Effector CD8-positive, alpha-beta T cell (primary cell): ENCODE measurements around the gene TMEM126B.
A peak's percentile ranks its signal among the peaks of the same experiment; 100 is the strongest.
"Not testable (repeated sequence)": the region's sequence is repeated elsewhere in the genome, so short reads cannot be mapped to it uniquely, and the experiment has no call there.

Source experiments
- DNase-seq: peaks from one replicate; lab custom pipeline; 2025; lab: John Stamatoyannopoulos, UW
- total RNA-seq, 4 experiments: gene quantifications; one replicate each; lab custom pipeline; 2026; lab: John Stamatoyannopoulos, UW

The TMEM126B gene
- 21.6 to 35.0 (median 29.5) reads per million in 4 experiments for total RNA-seq

DNA sequence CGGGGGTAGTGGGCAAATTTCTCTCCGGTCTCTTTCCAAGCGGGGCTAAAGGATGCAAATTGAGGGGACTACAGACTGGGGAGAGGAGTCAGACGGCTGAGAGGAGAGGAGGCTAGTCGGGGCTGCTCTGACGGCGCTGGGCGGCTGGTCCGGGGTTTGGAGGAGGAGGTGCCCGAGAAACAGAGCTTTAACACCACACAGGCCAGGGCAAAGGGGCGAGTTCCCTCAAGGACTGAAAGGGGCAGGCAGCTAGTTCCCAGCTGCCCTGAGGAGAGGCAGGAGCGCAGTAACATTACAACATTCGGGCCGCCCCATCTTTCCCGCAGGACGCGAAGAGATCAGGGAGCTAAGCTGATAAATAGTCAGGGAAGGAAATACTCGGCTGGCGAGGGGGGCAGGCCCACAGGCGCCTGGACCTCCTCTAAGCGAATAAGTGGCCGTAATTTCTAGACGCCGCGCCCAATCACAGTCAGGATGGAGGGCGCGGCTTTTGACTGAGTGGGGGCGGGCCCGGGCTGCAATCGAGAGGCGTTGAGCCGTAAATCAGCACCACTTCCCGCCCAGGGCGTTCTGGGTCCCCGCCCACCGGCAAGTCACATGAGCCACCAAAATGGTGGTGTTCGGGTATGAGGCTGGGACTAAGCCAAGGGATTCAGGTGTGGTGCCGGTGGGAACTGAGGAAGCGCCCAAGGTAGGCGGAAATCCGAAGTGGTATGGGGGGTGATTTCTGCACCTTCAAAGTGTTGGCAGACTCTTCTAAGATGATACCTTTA is at the start of gene TMEM126B:
Gene TMEM126B, plus strand, starts transcription at position 596 of the 773 bp plus-strand sequence. Its CDS starts 15 bp downstream, at position 611.
- DNase-seq, result peak; percentile 92

DNA sequence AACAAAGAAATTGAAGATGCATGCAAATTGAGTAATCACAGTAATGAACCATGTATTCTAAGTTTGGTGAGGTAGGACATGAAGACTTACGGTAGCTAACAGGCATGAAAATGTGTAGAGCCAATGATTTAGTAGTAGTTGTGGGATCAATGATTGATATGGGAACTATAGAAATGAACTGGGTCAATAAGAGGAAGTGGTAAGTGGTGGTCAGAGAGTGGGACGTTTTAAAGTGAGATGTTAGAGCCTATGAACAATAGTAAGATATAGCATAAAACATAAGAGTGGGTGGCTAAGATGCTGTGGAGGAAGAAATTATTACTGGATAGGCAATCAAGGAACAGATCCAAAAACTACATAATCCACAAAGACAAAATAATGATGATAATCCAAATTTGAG is 46.3 kb upstream of the TMEM126B start:
- DNase-seq, result no peak

DNA sequence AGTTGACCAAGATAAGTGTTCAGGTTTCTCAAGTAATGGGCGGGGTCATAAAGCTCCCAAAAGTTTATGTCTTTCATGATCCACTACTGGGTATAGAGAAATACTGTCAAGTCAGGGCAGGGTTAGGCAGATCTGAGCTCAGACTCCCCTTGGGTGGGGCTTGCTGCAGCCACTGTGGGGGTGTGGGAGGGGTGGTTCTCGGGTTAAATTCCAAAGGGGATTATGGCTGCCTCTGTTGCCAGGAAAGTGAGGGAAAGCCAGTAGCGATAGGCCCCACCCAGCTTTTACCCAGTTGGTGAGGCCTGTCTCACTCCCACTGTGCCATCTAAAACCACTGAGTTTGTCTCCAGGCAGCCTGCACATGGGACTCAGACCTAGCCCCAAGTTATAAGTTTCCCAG is 39.0 kb upstream of the TMEM126B start:
- no peak for DNase-seq

- DNase-seq, result no peak
Observed at GRCh38 chr11:85590848-85591483, 37.4 kb upstream of the TMEM126B start.

DNA sequence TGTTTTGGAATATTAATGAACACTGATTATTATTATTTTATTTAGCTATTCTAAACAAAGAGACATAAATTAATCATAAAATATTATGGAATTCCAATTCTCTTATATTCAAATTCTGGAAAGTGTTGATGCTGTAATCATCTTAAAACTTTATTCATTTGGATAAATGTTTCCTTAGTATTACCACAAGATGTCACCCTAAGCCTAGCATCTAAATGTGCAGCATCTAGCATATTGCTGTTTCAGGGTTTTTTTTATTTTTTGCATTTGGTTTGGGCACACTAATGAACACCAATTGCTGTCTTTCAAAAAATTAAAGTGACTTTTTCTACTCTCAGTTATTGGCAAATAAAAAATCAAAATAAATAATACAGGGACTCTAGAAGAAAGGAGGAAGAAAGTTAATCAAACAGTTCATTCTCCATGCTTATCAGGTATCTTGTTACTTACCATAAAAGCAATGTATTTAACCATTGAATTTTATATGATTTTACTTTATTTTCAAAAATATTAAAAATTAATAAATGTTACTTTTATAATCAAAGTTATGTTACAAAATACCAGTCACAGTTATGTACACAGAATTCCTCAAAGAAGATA is 33.0 kb upstream of the TMEM126B start:
- DNase-seq, result no peak

- no peak for DNase-seq
Observed at GRCh38 chr11:85596886-85597285, 31.5 kb upstream of the TMEM126B start.

DNA sequence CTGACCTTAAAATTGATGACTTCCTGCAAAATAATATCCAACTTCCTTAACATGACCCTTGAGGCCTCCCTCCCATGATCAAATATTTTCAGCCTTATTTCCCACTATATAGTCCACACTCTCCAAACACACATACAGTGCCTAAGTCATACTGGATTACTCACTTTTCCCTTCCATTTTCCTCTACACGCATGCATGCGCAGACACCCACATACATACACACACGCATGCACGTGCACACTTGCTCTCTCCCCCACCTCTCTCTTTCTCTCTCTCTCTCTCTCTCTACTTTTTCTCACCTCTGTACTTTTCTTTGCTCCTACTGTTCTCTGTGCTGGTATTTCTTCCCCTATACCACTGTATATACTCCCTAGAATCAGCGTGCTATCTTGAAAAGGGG is 29.3 kb upstream of the TMEM126B start:
- no peak for DNase-seq

DNA sequence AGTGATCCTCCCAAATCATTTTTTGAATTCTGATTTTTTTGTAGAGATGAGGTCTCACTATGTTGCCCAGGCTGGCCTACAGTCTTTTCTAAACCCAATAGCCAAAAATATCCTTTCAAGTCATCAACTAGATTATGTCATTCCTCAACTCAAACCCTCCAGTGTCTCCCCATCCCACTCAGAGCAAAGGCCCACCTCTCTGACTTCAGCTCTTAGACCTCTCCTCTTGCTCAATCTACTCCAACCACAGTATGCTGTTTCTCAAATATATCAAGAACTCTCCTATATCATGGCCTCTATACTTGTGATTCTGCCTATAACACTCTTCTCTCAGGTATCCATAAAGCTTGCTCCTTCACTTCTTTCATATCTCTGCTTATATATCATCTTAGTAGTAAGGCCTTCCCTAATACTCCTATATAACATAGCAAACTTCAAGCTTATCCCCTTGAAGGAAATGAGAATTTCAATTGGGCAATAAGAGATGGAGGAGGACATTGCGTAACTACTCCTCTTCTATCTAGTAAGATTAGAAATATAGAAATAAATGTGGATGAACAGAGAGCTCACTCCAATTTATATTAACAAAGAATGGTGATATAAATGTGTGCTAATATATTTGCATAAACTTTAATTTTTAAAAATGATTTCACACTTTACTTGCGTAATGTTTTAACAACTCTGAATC is 25.7 kb upstream of the TMEM126B start:
- no peak for DNase-seq

- DNase-seq, result no peak
Observed at GRCh38 chr11:85603220-85603619, 25.2 kb upstream of the TMEM126B start.

GRCh38 chr11:85606237-85606636 is 22.2 kb upstream of the TMEM126B start:
- not testable (repeated sequence) for DNase-seq

- not testable (repeated sequence) for DNase-seq
Observed at GRCh38 chr11:85608621-85609020, 19.8 kb upstream of the TMEM126B start.

- DNase-seq, result not testable (repeated sequence)
Observed at GRCh38 chr11:85609286-85609685, 19.1 kb upstream of the TMEM126B start.

DNA sequence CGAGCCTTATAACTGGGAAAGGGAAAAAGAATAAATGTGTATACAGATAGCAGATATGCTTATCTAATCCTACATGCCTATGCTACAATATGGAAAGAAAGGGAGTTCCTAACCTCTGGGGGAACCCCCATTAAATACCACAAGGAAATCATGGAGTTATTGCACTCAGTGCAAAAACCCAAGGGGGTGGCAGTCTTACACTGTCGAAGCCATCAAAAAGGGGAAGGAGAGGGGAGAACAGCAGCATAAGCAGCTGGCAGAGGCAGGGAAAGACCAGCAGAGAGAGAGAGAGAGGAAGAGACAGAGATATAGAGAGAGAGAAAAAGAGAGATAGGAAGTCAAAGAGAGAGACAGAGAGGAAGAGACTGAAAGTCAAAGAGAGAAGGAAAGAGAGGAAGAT is 16.8 kb upstream of the TMEM126B start:
- DNase-seq, result not testable (repeated sequence)

- DNase-seq, result no peak
Observed at GRCh38 chr11:85619499-85619898, 8.9 kb upstream of the TMEM126B start.

- DNase-seq, result no peak
Observed at GRCh38 chr11:85620256-85620655, 8.1 kb upstream of the TMEM126B start.

GRCh38 chr11:85626496-85626895 is 1.9 kb upstream of the TMEM126B start:
- no peak for DNase-seq

DNA sequence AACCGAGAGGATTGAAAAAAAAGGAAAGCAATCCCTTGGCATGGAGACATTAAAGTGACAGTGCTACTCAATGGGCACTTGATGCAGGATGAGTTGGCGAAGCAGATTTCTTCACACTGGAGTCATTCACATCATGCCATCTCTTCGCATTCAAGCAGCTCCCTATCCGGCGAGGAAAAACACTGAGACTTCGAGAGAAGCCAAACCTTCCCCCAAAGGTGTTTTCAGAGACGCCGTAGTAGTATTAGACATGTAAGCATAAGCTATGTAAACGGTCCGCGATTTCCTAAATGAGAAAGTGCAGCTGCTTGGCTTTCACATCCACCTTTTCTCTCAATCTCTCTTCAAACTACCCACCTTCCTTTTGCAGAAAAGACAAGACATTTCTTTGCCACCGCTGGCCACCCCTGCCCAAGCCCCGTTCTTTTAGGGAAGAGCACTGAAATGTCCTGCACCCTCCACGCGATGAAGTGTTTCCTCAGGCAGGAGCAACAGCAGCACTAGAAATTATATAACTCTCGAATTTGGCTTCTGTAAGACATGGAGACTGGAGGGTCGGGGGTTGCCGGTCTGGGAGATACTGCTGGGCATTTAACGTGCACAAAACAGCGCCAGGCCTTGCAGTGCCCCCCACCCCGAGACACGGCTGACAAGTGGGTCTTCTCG is 928 bp upstream of the TMEM126B start, which contains the start of gene DLG2:
Gene DLG2, minus strand, starts transcription at position 13 of the 666 bp plus-strand sequence.
- DNase-seq, result no peak

DNA sequence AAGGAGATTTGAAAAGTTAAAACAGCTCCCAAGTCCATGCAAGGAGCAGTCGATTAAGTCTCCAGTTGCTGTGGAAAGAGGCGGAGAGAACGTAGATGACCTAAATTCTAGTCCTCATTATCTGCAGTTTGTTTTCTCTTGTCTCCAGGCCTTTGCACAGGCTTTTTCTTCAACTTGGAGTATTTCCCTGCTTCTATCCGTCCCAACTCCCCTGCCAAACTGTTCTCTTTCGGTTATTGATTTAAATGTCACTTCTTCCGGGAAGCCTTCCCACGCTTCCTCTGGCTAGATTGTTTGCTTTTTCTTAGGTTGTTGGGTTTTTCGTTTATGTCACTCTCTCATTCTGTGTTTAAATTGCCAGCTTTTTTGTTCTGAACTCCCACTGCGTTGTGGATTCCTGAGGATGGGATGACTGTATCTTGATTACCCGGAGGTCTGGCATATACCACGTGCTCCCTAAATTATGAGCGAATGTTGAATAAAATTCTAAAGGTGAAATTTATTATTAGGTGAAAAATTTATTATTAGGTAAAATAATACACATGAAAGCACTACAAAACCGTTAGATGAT is 463 bp downstream of the TMEM126B start:
- DNase-seq, result no peak

DNA sequence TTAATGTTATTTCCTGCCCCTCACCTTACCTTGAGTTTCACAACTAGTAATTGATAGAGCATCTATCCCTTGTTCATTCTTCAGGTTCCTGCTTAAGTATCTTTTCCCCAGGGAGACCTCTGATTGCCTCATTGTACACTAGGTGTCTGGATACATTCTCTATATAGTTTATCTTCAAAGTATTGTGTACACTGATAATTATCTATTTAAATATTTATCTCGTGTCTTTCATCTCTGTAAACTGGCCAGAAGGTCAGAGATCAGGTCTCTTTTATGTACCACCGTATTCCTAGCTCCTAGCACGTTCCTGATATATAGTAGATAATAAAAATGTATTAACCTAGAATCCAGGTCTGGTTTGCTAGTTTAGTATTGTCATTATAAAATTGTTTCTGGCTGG is 6.4 kb downstream of the TMEM126B start:
- no peak for DNase-seq

DNA sequence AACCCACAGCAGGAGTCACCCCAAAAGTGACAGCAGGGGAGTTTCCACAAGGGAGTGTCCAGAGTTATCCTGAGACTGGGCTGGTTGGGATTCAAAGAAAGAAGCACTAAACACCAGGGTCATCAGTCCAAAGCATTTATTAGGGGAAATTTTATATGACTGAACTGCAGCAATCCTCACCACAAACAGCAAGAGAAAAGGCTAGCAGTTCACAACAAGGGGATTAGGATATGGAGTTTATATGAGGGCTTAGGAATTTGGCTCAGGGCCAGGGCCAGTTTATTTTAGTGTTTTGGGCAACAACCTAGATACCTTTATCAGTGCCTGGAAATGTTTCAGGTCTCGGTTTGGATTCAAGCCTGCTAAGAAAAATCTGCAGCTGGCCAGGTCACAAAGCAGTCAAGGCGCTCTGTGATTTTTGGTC is 14.8 kb downstream of the TMEM126B start:
- DNase-seq, result no peak

DNA sequence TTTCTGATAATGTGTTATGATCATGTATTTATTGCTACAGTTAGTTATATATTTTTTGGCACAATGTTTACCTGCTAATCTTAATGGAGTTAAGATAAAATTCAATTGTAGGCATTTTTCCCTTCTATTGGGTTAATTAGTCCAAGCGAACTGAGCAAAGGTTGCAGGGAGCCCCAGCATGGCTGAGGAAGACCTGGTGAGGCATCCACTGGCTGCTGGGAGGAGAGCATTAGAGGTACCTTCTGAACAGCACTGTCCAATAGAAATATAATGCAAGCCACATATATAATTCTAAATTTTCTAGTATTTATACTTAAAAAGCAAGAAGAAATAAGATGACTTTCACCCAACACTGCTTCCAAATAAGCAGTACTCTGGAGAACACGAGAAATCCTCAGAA is 18.7 kb downstream of the TMEM126B start:
- DNase-seq, result no peak
